Stimulated activated CD4-positive, alpha-beta T cell treated with anti-CD3 and anti-CD28 coated beads, Interleukin-4, amount 100 ng/mL, for 1 hour (primary cell): ENCODE data around the gene SCYGR2.

ENCODE experiments used
- DNase-seq: peaks from one replicate; pipeline ENCODE4 v3.0.0-alpha.2; 2020

SCYGR2 gene

DNA sequence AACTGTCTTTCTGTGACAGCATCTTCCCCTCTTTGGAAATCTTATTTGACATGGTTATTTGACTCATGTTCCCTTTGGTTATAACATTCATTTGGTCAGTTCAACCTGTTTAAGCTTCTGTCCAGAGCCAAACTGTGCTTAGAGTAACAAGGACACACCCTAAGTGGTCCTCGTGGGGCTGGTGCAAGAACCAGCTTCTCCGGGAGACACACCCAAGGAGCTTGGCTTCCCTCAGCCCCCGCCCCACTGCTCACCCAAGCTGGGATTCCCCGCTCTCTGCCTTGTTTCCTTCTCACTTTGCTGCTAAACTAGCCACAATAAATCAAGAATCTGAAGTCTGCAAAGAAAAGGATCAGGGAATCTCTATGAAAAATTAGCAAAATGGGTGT is 14.6 kb downstream of the SCYGR2 start:
- no peak for DNase-seq

DNA sequence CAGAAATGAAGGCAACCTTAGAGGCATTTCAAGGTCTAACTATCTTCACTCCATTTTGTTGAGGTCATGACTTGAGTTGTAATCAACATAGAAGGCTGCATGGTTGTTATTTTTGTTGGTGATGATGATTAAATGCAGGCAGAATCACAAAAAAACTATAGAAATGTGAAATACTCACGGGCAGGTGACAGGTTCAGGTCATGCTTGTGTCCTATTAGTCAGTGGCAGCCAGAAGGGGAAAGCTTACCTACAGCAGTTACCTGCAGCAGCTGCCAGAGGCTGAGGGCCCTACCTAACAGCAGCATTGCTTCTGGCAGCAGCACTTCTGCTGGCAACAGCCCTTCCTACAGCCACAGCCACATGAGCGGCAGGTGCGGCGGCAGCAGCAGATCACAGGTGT is 15.6 kb downstream of the SCYGR2 start:
- no peak for DNase-seq

DNA sequence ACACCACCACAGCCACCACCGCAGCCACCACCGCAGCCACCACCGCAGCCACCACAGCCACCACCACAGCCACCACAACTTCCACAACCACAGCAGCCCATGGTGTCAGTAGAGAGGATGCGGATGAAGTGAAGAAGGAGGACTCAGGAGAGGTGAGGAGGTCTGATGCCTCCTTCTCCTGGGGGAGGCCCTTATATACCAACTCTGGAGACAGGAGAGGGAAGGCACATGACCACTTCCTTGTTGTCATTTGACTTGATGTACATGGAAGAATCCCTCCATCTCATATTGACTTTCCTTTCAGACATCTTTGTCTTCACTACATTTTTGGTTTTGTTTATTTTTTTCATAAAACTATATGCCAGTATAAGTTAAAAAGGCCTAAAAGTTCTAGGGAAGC is 16.0 kb downstream of the SCYGR2 start, which contains the start of gene SCYGR3:
SCYGR3 (minus strand) TSS at position 101 of the 400 bp plus-strand sequence; CDS start at position 101, 0 bp downstream.
- DNase-seq = no peak

- no peak for DNase-seq
These were observed 16.5 kb downstream of the SCYGR2 start for GRCh38 chr2:227615181-227615580.

- no peak for DNase-seq
These were observed 17.2 kb downstream of the SCYGR2 start for GRCh38 chr2:227615906-227616305.

GRCh38 chr2:227616631-227617030 is 17.9 kb downstream of the SCYGR2 start:
- DNase-seq = no peak

DNA sequence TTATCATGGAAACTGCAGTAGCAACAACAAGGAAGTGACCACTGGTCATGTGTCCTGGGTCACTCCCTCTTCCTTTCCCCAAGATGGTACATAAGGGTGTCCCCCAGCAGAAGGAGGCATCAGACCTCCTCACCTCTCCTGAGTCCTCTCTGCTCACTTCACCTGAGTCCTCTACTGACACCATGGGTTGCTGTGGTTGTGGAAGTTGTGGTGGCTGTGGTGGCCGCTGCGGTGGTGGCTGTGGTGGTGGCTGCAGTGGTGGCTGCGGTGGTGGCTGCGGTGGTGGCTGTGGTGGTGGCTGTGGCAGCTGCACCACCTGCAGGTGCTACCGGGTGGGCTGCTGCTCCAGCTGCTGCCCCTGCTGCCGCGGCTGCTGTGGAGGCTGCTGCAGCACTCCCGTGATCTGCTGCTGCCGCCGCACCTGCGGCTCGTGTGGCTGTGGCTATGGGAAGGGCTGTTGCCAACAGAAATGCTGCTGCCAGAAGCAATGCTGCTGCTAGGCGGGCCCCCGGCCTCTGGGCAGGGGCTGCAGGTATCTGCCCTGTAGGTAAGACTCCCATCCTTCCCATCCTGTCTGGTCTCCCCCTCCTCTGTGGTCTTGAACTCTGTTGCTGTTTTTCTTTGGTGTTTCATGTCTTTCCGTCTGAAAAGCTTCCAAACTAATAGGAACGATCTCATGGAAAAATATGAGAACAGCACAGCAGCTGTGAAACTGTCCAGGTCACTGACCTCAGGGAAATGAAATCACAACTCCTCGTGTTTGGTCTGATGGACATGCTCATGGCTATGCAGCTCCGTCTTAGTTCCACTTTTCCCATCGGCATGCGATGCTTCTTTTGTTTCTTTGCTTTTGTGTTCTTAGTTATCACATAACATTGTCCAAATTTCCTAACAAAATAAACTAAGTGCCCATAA is 18.9 kb downstream of the SCYGR2 start, which contains the start of gene SCYGR4:
SCYGR4 (plus strand) TSS at position 183 of the 915 bp plus-strand sequence; CDS start at position 183, 0 bp downstream.
- DNase-seq = no peak

- no peak for DNase-seq
These were observed 24.5 kb downstream of the SCYGR2 start for GRCh38 chr2:227623226-227623625.

DNA sequence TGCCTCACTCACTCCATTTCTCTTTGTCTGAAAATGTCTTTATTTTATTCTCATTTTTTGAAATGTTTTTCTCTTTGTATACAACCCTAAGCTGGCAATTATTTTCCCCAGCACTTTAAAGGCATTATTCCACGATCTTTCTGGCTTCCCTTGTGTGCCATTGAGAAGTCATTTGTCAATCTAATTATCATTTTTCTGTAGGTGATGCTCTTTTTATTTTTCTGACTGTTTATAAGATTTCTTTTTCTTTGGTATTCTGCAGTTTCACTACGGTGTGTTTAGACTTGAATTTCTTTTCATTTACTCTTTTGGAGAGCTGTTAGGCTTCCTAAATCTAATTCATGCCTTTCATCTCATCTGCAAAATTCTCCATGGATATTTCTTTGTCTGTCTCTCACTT is 26.7 kb downstream of the SCYGR2 start:
- DNase-seq = no peak

DNA sequence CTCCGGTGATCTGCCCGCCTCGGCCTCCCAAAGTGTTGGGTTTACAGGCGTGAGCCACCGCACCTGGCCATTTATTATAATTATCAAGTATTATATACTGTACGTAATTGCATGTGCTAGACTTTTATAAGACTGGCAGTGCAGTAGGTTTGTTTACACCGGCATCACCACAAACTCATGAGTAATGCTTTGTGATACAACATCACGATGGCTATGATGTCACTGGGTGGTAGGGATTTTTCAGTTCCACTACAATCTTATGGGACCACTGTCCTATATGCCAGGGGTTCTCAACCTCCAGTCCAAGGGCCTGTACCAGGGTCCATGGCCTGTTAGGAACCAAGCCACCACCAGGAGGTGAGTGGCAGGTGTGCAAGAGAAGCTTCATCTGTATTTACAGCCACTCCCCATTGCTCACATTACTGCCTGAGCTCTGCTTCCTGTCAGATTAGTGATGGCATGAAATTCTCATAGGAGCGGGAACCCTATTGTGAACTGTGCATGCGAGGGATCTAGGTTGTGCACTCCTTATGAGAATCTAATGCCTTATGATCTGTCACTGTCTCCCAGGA is 28.0 kb downstream of the SCYGR2 start:
- DNase-seq = no peak

GRCh38 chr2:227627769-227628168 is 29.1 kb downstream of the SCYGR2 start:
- no peak for DNase-seq

DNA sequence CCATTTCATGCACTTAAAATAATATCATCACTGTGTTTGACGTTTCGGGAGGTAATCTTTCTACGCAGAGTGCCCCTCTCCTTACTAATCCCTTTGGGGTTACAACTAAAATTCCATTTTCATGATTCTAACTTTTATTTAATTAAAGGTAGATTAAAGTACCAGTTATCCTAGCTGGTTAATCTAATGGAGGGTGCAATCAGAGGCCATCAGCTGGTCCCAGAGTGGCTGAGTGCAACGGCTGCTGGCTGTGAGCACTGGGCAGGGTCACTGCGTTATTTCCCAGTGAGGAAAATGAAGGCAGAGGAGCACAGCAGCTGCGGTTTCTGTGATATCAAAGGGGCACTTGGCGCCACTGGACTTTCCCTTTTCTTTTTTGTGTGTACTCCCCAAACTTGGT is 30.7 kb downstream of the SCYGR2 start:
- no peak for DNase-seq

- DNase-seq = no peak
These were observed 31.6 kb downstream of the SCYGR2 start for GRCh38 chr2:227630322-227630721.

DNA sequence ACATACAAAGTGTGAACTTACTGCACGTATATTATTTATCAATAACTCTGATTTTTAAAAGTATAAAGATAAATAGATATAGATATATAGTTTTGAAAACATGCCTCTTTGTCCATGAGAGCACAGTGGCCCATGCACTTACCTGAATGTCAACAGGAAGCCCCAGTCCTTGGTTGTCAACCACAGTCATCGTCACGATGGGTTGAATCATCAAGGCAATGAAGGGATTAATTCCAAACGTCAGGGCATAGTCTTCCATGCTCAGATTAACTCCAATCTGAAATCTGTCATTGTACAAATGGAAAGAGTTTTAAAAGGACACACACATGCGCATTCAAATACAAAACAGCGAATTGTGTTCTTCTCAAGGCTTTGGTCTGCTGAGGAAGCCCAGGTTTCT is 34.1 kb downstream of the SCYGR2 start:
- no peak for DNase-seq

DNA sequence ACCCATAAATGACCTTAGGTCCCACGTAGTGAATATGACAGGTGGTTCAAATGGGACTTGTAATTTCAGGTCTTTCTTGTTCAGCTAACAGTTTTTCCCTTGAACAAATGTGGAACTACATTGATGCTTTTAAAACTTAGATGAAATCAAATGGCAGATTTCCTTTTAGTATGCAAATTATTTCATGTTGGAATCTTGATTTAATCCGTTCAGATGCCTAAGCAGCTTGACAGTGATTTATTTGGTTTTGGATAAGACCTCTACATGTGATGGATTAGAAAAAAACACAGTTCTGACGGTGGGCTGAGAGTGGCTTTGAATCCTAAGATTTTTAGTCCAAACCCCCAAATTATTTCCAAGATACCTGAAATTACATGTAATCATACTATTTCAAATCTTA is 35.5 kb downstream of the SCYGR2 start:
- no peak for DNase-seq

DNA sequence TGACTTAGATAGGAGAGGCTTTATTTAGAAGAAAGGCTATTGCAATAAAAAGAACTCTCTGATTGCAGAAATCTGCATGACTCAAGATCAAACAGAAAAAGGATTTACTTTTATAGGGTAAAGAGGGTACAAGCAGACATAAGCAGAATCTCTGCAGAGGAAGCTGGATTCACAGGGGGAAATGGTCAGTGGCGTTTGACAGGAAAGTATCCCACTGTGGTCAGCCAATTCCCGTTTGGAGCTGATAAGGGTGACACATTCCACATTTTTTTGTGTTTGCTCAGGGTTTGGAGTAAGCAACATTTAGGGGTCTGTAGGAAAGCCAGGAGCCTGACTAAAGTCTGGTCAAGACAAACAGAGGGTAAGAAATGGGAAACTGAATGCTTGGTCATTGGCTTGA is 44.0 kb downstream of the SCYGR2 start:
- DNase-seq = no peak

DNA sequence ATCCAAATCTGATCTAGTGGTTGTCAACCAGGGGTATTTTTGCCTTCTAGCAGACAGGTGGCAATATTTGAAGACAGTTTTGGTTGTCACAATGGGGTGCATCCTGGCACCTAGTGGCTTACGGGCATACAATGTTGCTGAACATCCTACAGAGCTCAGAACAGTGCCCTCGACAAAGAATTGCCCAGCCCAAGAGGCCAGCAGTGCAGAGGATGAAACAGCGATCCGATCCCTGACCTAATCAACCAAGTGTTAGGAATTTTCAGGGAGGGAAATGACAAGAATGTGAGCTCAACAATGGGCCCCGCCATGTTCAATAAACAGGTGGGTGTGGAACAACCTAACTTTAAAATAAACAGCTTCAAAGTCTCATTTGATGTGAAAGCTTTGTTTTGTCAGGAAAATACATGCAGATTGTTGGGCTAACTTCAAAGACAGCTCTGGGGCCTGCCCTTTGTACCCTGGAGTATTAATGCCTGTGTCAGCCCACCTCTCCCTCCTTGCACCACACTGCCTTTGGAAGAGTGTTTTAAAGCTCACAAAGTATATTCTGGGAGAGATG is 45.4 kb downstream of the SCYGR2 start:
- DNase-seq = no peak
